HUDEP-2 (cell line): ENCODE results near the gene CES4A.
A peak's percentile ranks its signal among the peaks of the same experiment; 100 is the strongest.
"Not testable (repeated sequence)": the region's sequence is repeated elsewhere in the genome, so short reads cannot be mapped to it uniquely, and the experiment has no call there.

Experiments used
- DNase-seq, 76 experiments: peaks; one replicate each; lab custom pipeline; 2025; ENCODE audit not compliant: unreplicated experiment in 76 of 76; lab: John Stamatoyannopoulos, UW

The CES4A gene

GRCh38 chr16:67040906-67041305, 52.5 kb downstream of the CES4A start:
- DNase-seq = no peak

GRCh38 chr16:67041520-67041919, 53.1 kb downstream of the CES4A start:
- not testable (repeated sequence) for DNase-seq

DNA sequence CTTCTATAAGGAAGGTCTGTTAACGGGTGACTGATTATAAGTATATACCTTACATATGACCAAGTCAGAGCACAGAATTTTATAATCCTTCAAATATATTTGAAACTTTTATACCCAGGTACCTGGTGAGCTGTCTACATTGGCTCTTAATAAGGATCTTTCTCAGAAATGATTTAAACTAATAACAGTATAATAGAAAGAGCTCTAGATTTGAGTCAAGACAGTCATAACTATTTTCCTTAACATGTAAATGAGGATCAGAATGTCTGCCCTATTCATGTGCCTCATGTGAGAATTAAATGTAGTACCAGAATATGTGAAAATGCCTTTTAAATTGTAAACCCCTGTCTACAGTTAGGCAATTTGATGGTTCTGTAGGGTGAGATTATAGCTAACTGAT, 55.0 kb downstream of the CES4A start:
- no peak for DNase-seq

GRCh38 chr16:67050796-67051195, 62.4 kb downstream of the CES4A start:
- no peak for DNase-seq

GRCh38 chr16:67052399-67052798, 64.0 kb downstream of the CES4A start:
- DNase-seq = no peak

DNA sequence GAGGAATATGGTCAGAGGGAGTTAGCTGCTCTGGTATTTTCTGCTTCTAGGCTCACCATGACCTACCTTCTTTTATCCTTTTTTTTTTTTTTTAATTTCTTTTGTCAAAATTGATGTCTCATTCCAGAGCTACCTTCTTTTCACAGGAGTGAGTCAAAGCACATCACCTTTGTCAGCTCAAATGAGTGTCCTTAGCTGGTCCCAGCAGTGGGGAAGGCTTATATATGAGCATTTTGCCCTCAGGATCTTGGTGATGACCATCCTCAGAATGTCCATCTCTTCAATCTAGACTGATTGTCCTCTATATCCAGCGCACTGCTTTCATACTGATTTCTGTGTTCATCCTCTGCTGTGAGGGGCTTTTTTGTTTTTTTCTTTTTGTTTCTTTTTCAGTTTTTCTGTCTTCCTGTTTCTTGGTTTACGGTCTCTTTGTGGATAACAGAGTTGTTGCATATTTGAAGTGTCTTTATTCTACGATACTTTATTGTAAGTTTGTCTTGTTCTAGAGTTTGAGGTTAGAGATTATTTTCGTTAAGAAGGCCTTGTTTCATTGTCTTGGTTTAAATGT, 65.5 kb downstream of the CES4A start:
- DNase-seq = no peak

- no peak for DNase-seq
These were observed 66.5 kb downstream of the CES4A start for GRCh38 chr16:67054901-67055300.

GRCh38 chr16:67055712-67056487, 67.5 kb downstream of the CES4A start:
- peak in 34 of 76 experiments; percentile 2 to 66 (median 38) for DNase-seq
